ENCODE measurements around the gene ZNF750.

Gene ZNF750

GRCh38 chr17:82866590-82867191 is 26.9 kb upstream of the ZNF750 start:
- TF ChIP-seq, protein P1, sequence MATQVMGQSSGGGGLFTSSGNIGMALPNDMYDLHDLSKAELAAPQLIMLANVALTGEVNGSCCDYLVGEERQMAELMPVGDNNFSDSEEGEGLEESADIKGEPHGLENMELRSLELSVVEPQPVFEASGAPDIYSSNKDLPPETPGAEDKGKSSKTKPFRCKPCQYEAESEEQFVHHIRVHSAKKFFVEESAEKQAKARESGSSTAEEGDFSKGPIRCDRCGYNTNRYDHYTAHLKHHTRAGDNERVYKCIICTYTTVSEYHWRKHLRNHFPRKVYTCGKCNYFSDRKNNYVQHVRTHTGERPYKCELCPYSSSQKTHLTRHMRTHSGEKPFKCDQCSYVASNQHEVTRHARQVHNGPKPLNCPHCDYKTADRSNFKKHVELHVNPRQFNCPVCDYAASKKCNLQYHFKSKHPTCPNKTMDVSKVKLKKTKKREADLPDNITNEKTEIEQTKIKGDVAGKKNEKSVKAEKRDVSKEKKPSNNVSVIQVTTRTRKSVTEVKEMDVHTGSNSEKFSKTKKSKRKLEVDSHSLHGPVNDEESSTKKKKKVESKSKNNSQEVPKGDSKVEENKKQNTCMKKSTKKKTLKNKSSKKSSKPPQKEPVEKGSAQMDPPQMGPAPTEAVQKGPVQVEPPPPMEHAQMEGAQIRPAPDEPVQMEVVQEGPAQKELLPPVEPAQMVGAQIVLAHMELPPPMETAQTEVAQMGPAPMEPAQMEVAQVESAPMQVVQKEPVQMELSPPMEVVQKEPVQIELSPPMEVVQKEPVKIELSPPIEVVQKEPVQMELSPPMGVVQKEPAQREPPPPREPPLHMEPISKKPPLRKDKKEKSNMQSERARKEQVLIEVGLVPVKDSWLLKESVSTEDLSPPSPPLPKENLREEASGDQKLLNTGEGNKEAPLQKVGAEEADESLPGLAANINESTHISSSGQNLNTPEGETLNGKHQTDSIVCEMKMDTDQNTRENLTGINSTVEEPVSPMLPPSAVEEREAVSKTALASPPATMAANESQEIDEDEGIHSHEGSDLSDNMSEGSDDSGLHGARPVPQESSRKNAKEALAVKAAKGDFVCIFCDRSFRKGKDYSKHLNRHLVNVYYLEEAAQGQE (IDR thresholded peaks at IDR 0.05; ENCODE audit: insufficient replicate concordance, low read depth) = no peak
- TF ChIP-seq GABPA (IDR thresholded peaks at IDR 0.05; ENCODE audit: low read depth) = no peak
- H3K27ac ChIP-seq (replicated peaks) = no peak overlapping the region
- H3K27me3 ChIP-seq (ENCODE audit: insufficient read depth, poor library complexity, severe bottlenecking) = no peaks in the 10 kb centered on the region
- no peak for DNase-seq (ENCODE audit: low read depth in 1 of 2, low spot score in 1 of 2)
- no peak overlapping the region for H3K4me3 ChIP-seq (replicated peaks; ENCODE audit: insufficient read depth, low read length)

DNA sequence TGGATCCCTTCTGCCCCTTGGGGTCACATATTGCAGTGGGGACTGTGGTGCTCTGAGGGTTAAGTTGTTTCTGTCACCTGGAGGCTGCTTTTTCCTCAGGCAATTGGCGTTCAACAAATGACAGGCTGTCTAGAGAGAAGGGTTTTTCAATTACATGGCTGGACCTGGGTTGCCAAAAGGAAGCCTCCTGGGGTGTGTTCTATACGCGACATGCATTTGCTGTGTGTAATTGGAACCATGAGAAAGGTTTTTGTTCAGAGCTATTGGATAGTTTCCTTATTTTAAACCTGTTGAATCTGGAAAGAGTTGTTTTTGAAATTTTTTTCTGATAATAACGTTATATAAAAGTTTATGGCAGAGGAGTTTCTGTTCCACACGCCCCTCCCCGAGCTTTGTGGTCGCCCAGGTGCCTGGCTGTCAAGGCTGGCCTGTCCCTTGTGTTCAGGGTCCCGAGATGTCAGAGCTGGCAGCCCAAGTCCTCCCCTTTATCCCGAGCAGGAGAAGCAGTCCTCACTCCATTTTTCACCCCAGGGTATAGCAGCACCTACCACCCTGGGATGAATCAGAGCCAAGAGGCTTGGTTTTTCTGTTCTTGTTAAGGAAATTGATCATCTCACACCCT is 26.1 kb upstream of the ZNF750 start:
- Histone ChIP-seq H3K27ac (replicated peaks) (no peak overlapping the region), H3K4me3 (replicated peaks; ENCODE audit: insufficient read depth, low read length) (no peak overlapping the region), H3K27me3 (ENCODE audit: insufficient read depth, poor library complexity, severe bottlenecking) (no peaks in the 10 kb centered on the region)
- no peak for DNase-seq (ENCODE audit: low read depth in 1 of 2, low spot score in 1 of 2)
- TF ChIP-seq POLR2AphosphoS5 (IDR thresholded peaks at IDR 0.05; ENCODE audit: low read depth) (no peak), SPI1 (IDR thresholded peaks at IDR 0.05; ENCODE audit: borderline replicate concordance, low read depth) (no peak), GABPA (IDR thresholded peaks at IDR 0.05; ENCODE audit: low read depth) (no peak)
- TF ChIP-seq, protein P1 (IDR thresholded peaks at IDR 0.05; ENCODE audit: insufficient replicate concordance, low read depth) = no peak
- TF ChIP-seq, protein P2, sequence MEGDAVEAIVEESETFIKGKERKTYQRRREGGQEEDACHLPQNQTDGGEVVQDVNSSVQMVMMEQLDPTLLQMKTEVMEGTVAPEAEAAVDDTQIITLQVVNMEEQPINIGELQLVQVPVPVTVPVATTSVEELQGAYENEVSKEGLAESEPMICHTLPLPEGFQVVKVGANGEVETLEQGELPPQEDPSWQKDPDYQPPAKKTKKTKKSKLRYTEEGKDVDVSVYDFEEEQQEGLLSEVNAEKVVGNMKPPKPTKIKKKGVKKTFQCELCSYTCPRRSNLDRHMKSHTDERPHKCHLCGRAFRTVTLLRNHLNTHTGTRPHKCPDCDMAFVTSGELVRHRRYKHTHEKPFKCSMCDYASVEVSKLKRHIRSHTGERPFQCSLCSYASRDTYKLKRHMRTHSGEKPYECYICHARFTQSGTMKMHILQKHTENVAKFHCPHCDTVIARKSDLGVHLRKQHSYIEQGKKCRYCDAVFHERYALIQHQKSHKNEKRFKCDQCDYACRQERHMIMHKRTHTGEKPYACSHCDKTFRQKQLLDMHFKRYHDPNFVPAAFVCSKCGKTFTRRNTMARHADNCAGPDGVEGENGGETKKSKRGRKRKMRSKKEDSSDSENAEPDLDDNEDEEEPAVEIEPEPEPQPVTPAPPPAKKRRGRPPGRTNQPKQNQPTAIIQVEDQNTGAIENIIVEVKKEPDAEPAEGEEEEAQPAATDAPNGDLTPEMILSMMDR (IDR thresholded peaks at IDR 0.05; ENCODE audit: insufficient read depth, low read length) = no peak

DNA sequence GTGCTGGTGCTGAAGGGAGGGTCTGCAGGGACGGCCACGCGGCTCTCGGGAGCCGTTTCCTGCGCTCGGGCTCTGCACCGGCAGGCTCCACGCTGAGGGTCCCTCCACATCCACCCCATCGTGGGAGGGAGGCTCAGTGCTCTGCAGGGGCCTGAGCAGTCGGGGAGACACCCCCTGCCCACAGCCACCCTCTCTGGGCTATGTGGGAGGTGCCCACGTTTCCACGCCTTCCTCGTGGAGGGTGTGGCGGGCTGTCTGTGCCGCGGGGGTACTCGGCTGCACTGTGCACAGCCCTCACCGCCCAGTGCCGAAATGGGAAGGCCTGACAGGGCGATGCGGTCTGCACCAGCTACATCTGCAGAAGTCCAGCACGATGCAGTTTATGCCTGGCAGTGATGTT is 25.5 kb upstream of the ZNF750 start:
- TF ChIP-seq, protein P1 (IDR thresholded peaks at IDR 0.05; ENCODE audit: insufficient replicate concordance, low read depth) = no peak
- TF ChIP-seq POLR2AphosphoS5 (IDR thresholded peaks at IDR 0.05; ENCODE audit: low read depth) = no peak
- TF ChIP-seq, protein P2 (IDR thresholded peaks at IDR 0.05; ENCODE audit: insufficient read depth, low read length) = no peak
- no peak for TF ChIP-seq GABPA (IDR thresholded peaks at IDR 0.05; ENCODE audit: low read depth)
- TF ChIP-seq SPI1 (IDR thresholded peaks at IDR 0.05; ENCODE audit: borderline replicate concordance, low read depth) = no peak
- Histone ChIP-seq H3K27me3 (ENCODE audit: insufficient read depth, poor library complexity, severe bottlenecking) (no peaks in the 10 kb centered on the region), H3K27ac (replicated peaks) (no peak overlapping the region), H3K4me3 (replicated peaks; ENCODE audit: insufficient read depth, low read length) (no peak overlapping the region)
- no peak for DNase-seq (ENCODE audit: low read depth in 1 of 2, low spot score in 1 of 2)

All from HL-60 (cell line).